CD14-positive monocyte (primary cell): ENCODE measurements around the gene ACBD4. TPM values are rescaled to one million over a fixed set of nuclear protein-coding genes. Genes with fewer than 3 reads are reported as not detected.

Experiments used
- DNase-seq, 3 donors: peaks; one replicate each; pipeline ENCODE4 v3.0.0-alpha.2; 2011 to 2022
- H2AFZ ChIP-seq: 2 replicates; pipeline ENCODE4 v1.6.0; 2012; ENCODE audit warnings: mild to moderate bottlenecking, low read depth, low read length, inconsistent platforms; ENCODE audit not compliant: insufficient read depth, poor library complexity, severe bottlenecking
- H3K27ac ChIP-seq, 2 donors: 1 replicate in 1 of 2; 2 replicates in 1 of 2; pipeline ENCODE4 v1.5.1; 2012 to 2013; ENCODE audit warnings: low read length in 2 of 2, control low read depth in 1 of 2, inconsistent platforms in 1 of 2, low read depth in 1 of 2, mild to moderate bottlenecking in 1 of 2
- H3K27me3 ChIP-seq, 2 donors: one replicate each; pipeline versions ENCODE4 v1.6.0 to v1.6.1; 2011 to 2013; ENCODE audit warnings: low read length in 2 of 2; ENCODE audit not compliant: control insufficient read depth in 2 of 2, insufficient read depth in 2 of 2
- H3K36me3 ChIP-seq, 2 donors: replicated peaks in 1 of 2; 1 replicate in 1 of 2; 2 replicates in 1 of 2; pipeline versions ENCODE4 v1.5.1 to v1.6.1; 2012 to 2013; ENCODE audit warnings: low read length in 2 of 2, control low read depth in 1 of 2, inconsistent platforms in 1 of 2, mild to moderate bottlenecking in 1 of 2; ENCODE audit not compliant: insufficient read depth in 2 of 2, control insufficient read depth in 1 of 2
- H3K4me1 ChIP-seq, 2 donors: 1 replicate in 1 of 2; 2 replicates in 1 of 2; pipeline versions ENCODE4 v1.5.1 to v1.6.1; 2012 to 2013; ENCODE audit warnings: low read length in 2 of 2, control low read depth in 1 of 2, inconsistent platforms in 1 of 2, mild to moderate bottlenecking in 1 of 2, moderate library complexity in 1 of 2; ENCODE audit not compliant: insufficient read depth in 2 of 2, control insufficient read depth in 1 of 2
- H3K4me2 ChIP-seq: replicated peaks from 2 replicates; pipeline ENCODE3; 2012; ENCODE audit warnings: low read length, moderate library complexity, mild to moderate bottlenecking; ENCODE audit not compliant: poor library complexity, severe bottlenecking; ENCODE audit errors: extremely low read depth
- H3K4me3 ChIP-seq, 3 experiments: fragments of 200-600 bp in 1 of 3; sonication (generic) in 1 of 3; replicated peaks in 1 of 3; 1 replicate in 2 of 3; 2 replicates in 1 of 3; pipeline ENCODE4 v1.5.1; 2011 to 2013; ENCODE audit warnings: low read length in 3 of 3, mild to moderate bottlenecking in 3 of 3, control low read depth in 2 of 3, low read depth in 2 of 3, inconsistent platforms in 1 of 3, moderate library complexity in 1 of 3
- H3K79me2 ChIP-seq: 2 replicates; pipeline ENCODE4 v1.6.0; 2012; ENCODE audit warnings: mild to moderate bottlenecking, control low read depth, inconsistent platforms, low read length, moderate library complexity; ENCODE audit not compliant: insufficient read depth
- H3K9ac ChIP-seq: 2 replicates; pipeline ENCODE4 v1.6.0; 2017; ENCODE audit warnings: low read length, mild to moderate bottlenecking; ENCODE audit not compliant: insufficient read depth, poor library complexity, severe bottlenecking
- H3K9me3 ChIP-seq, 2 donors: replicated peaks in 1 of 2; 1 replicate in 1 of 2; 2 replicates in 1 of 2; pipeline versions ENCODE4 v1.5.1 to v1.6.1; 2012 to 2013; ENCODE audit warnings: low read length in 2 of 2, control low read depth in 1 of 2; ENCODE audit not compliant: control insufficient read depth in 1 of 2, insufficient read depth in 1 of 2
- H4K20me1 ChIP-seq: 2 replicates; pipeline ENCODE4 v1.6.0; 2012; ENCODE audit warnings: mild to moderate bottlenecking, low read length, control low read depth, moderate library complexity; ENCODE audit not compliant: insufficient read depth
- H3K27ac Mint-ChIP-seq, 7 donors: one replicate each; pipeline ENCODE4 v1.8.0; 2020; ENCODE audit warnings: mild to moderate bottlenecking in 7 of 7, mixed read lengths in 7 of 7, moderate library complexity in 6 of 7, inconsistent platforms in 2 of 7
- H3K27me3 Mint-ChIP-seq, 3 donors: one replicate each; pipeline ENCODE4 v1.8.0; 2021 to 2022; ENCODE audit warnings: low read depth in 3 of 3, mild to moderate bottlenecking in 3 of 3, mixed read lengths in 3 of 3, moderate library complexity in 3 of 3, inconsistent platforms in 1 of 3
- H3K36me3 Mint-ChIP-seq, 2 donors: one replicate each; pipeline ENCODE4 v1.8.0; 2020; ENCODE audit warnings: mixed read lengths in 2 of 2, inconsistent platforms in 1 of 2, mild to moderate bottlenecking in 1 of 2
- H3K4me1 Mint-ChIP-seq: one replicate; pipeline ENCODE4 v1.8.0; 2020; ENCODE audit warnings: mild to moderate bottlenecking, mixed read lengths
- H3K4me3 Mint-ChIP-seq, 2 donors: one replicate each; pipeline ENCODE4 v1.8.0; 2020; ENCODE audit warnings: mild to moderate bottlenecking in 2 of 2, mixed read lengths in 2 of 2, moderate library complexity in 1 of 2
- H3K9me3 Mint-ChIP-seq, 7 donors: one replicate each; pipeline ENCODE4 v1.8.0; 2020 to 2022; ENCODE audit warnings: mixed read lengths in 7 of 7, mild to moderate bottlenecking in 6 of 7, moderate library complexity in 6 of 7, inconsistent platforms in 2 of 7
- WGBS: methylation state at CpG from one replicate; pipeline ENCODE4 v1.1.5; 2013; ENCODE audit warnings: missing lambda C conversion rate; ENCODE audit not compliant: insufficient coverage; 5-methylcytosine and 5-hydroxymethylcytosine counted together
- intact Hi-C, 2 donors: fragments of 100-400 bp; cut with micrococcal nuclease; formaldehyde crosslinking; loops; one replicate each; pipeline versions ENCODE4 v1.15.0 to v1.15.1; 2023
- polyA plus RNA-seq, 3 donors: library from polyadenylated mRNA; depleted of rRNA in 1 of 3; unstranded in 2 of 3; stranded (reverse) in 1 of 3; fragments of 300-500 nt in 2 of 3; fragments of >200 nt in 1 of 3; fragmentation: Illumina TruSeq in 2 of 3; gene quantifications; 1 replicate in 2 of 3; 2 replicates in 1 of 3; pipeline ENCODE4 v1.2.3, GENCODE V29; 2012 to 2021
- TF ChIP-seq, protein P1 (sequence below): fragments of 200-600 bp; IDR thresholded peaks from one replicate; pipeline ENCODE4 v1.8.0; 2022; ENCODE audit warnings: antibody characterized with exemption, mild to moderate bottlenecking

ACBD4 gene
- polyA plus RNA-seq, 3 donors: 4.8 to 7.4 (median 6.2) TPM

DNA sequence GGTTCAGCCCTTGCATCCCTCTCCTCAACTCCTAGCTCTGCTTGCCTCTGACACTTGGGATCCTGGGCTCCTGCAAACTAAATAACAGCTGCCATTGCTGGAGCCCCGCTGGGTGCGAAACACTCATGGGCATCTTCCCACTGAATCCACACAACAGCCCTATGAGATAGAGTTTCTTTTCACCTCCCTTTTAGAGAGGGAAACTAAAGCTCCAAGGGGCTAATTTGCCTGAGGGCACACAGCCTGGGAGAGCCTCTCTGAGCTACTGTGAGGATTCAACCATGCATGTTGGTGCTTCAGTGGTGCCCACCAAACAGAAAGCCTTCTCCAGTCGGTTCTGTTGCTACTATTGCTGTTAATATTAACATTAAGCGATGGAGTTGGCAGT, 4.0 kb downstream of the ACBD4 start:
- peaks cover 0 to 2% (median 0%) of the 10 kb centered on the region in 3 donors for H3K27me3 Mint-ChIP-seq
- peaks cover 0 to 6% of the 10 kb centered on the region in 2 donors for H3K36me3 ChIP-seq
- intact Hi-C loops: loop anchor here (10.0 kb wide), 2 partner anchors 245 to 365 kb away; no protein-coding TSS in a partner anchor
- H3K9me3 ChIP-seq: no peaks in the 10 kb centered on the region
- WGBS: no CpG with 5 or more reads among the region's 4 CpGs
- no peaks in the 10 kb centered on the region for H3K27me3 ChIP-seq
- no peak overlapping the region for H3K27ac ChIP-seq
- no peak overlapping the region for H2AFZ ChIP-seq
- H3K9me3 Mint-ChIP-seq: no peaks in the 10 kb centered on the region
- peaks cover 19% of the 10 kb centered on the region for H3K4me1 Mint-ChIP-seq
- no peak overlapping the region for H3K4me2 ChIP-seq
- peaks cover 3 to 14% of the 10 kb centered on the region in 2 donors for H3K36me3 Mint-ChIP-seq
- H3K4me3 Mint-ChIP-seq: no peak overlapping the region
- DNase-seq: no peak
- no peak overlapping the region for H3K4me3 ChIP-seq
- H3K9ac ChIP-seq: no peak overlapping the region
- no peaks in the 10 kb centered on the region for H4K20me1 ChIP-seq
- TF ChIP-seq, protein P1, sequence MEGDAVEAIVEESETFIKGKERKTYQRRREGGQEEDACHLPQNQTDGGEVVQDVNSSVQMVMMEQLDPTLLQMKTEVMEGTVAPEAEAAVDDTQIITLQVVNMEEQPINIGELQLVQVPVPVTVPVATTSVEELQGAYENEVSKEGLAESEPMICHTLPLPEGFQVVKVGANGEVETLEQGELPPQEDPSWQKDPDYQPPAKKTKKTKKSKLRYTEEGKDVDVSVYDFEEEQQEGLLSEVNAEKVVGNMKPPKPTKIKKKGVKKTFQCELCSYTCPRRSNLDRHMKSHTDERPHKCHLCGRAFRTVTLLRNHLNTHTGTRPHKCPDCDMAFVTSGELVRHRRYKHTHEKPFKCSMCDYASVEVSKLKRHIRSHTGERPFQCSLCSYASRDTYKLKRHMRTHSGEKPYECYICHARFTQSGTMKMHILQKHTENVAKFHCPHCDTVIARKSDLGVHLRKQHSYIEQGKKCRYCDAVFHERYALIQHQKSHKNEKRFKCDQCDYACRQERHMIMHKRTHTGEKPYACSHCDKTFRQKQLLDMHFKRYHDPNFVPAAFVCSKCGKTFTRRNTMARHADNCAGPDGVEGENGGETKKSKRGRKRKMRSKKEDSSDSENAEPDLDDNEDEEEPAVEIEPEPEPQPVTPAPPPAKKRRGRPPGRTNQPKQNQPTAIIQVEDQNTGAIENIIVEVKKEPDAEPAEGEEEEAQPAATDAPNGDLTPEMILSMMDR: no peak
- peak overlapping the region in 1 of 7 donors; percentile 79 for H3K27ac Mint-ChIP-seq
- peaks cover 18 to 25% of the 10 kb centered on the region in 2 donors for H3K4me1 ChIP-seq
- peaks cover 5% of the 10 kb centered on the region for H3K79me2 ChIP-seq

DNA sequence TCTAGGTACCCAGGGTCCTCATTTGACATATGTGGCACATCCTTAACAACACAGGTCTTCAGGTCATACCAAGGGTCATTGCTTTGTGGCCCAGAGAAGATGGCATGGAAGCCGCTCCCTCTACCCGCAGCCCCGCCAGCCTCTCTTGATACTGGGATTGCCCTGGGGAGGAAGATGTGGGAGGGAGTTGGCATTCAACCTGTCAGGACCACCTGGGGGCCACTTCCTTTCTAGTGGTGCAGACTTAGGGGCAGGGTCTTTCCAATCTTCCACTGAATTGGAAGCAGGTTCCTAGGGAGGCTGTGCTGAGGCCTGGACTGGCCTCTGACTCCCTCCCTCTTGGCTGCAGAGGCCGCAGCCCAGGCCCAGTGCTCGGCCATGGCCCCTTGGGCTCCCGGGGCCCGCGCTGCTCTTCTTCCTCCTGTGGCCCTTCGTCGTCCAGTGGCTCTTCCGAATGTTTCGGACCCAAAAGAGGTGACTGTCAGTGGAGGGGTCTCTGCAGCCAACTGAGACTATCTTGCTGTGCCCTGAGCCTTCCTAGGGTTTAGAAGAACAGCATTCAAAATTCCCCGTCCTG, 7.7 kb downstream of the ACBD4 start:
- peaks cover 26% of the 10 kb centered on the region for H3K4me1 Mint-ChIP-seq
- TF ChIP-seq, protein P1: no peak
- Histone ChIP-seq H2AFZ (peak overlapping the region; percentile 95), H3K9ac (no peak overlapping the region), H3K9me3 (no peaks in the 10 kb centered on the region), H3K27me3 (no peaks in the 10 kb centered on the region), H3K4me3 (peak overlapping the region in 1 of 3 experiments; percentile 83), H3K36me3 (peaks cover 0 to 6% of the 10 kb centered on the region in 2 donors), H3K4me1 (peaks cover 27 to 37% of the 10 kb centered on the region in 2 donors), H3K4me2 (peak overlapping the region; percentile 93), H4K20me1 (no peaks in the 10 kb centered on the region), H3K27ac (no peak overlapping the region), H3K79me2 (peaks cover 6% of the 10 kb centered on the region)
- intact Hi-C loops: loop anchor here in 1 of 2 donors (10.0 kb wide), 1 partner anchor 172 kb away; the partner anchor contains the start of gene MAP3K14
- H3K27me3 Mint-ChIP-seq: peaks cover 0 to 2% (median 0%) of the 10 kb centered on the region in 3 donors
- 81% methylated on average over 6 of the region's 13 CpGs for WGBS
- peaks cover 2 to 8% of the 10 kb centered on the region in 2 donors for H3K36me3 Mint-ChIP-seq
- H3K4me3 Mint-ChIP-seq: peak overlapping the region; percentile 81 to 86
- no peak for DNase-seq
- H3K27ac Mint-ChIP-seq: peak overlapping the region in 1 of 7 donors; percentile 54
- no peaks in the 10 kb centered on the region for H3K9me3 Mint-ChIP-seq
